GM12878 (cell line): ENCODE results near the gene DISP3. TPM values are rescaled to one million over a fixed set of nuclear protein-coding genes. Genes with fewer than 3 reads are reported as not detected.

ENCODE experiments used
- ATAC-seq: fragments of 200-7000 bp; cut with Tn5 transposase; 3 replicates; pipeline ENCODE4 v1.9.1; 2020; ENCODE audit warnings: mild to moderate bottlenecking, moderate library complexity
- BruUV-seq: library from RNA; stranded (reverse); fragments of 400-500 nt; replicated peaks from 2 replicates; lab custom pipeline; 2021; lab: Mats Ljungman, UMichigan
- CTCF ChIA-PET: fragments of 300-600 bp; sonication (Branson Sonifier 250); formaldehyde crosslinking; extraction: SDS; loops from one replicate; lab custom pipeline; 2021; ENCODE audit warnings: inconsistent platforms; lab: Yijun Ruan, JAX
- POLR2A ChIA-PET: fragments of 350-600 bp; formaldehyde crosslinking; extraction: SDS; loops from one replicate; lab custom pipeline; 2021; ENCODE audit warnings: inconsistent platforms; lab: Charles Lee
- RAD21 ChIA-PET: fragments of 300-600 bp; sonication (Branson Sonifier 250); formaldehyde crosslinking; loops from one replicate; lab custom pipeline; 2023; ENCODE audit warnings: antibody characterized with exemption; ENCODE audit not compliant: unreplicated experiment; lab: Charles Lee
- SMC1A ChIA-PET: fragments of 300-600 bp; sonication (Branson Sonifier 250); formaldehyde crosslinking; loops from one replicate; lab custom pipeline; 2023; ENCODE audit not compliant: unreplicated experiment, uncharacterized antibody; lab: Charles Lee
- DNase-seq: peaks from one replicate; pipeline ENCODE4 v3.0.0-alpha.2; 2011; ENCODE audit warnings: low read depth, low spot score
- FAIRE-seq: peaks from 3 replicates; lab custom pipeline; 2011; peaks lifted over from hg19 to GRCh38; lab: Jason Lieb, UNC
- H2AFZ ChIP-seq: 2 replicates; pipeline ENCODE4 v1.6.0; 2011; ENCODE audit warnings: low read depth, low read length, control low read depth; ENCODE audit not compliant: control insufficient read depth
- H3K27ac ChIP-seq: 2 replicates; pipeline ENCODE4 v1.5.1; 2011; ENCODE audit warnings: control low read depth; ENCODE audit not compliant: control insufficient read depth, insufficient read depth
- H3K27me3 ChIP-seq, 2 experiments: replicated peaks in 1 of 2; 2 replicates each; pipeline versions ENCODE4 v1.6.0 to v1.6.1; 2011; ENCODE audit warnings: low read length in 1 of 2; ENCODE audit not compliant: control insufficient read depth in 2 of 2, insufficient read depth in 2 of 2
- H3K36me3 ChIP-seq, 2 experiments: 2 replicates each; pipeline ENCODE4 v1.5.1; 2011; ENCODE audit warnings: low read length in 1 of 2; ENCODE audit not compliant: control insufficient read depth in 2 of 2, insufficient read depth in 2 of 2
- H3K4me1 ChIP-seq: 2 replicates; pipeline ENCODE4 v1.6.1; 2011; ENCODE audit warnings: mild to moderate bottlenecking, low read length, moderate library complexity, mixed read lengths; ENCODE audit not compliant: control insufficient read depth, insufficient read depth
- H3K4me2 ChIP-seq: 2 replicates; pipeline ENCODE4 v1.6.0; 2011; ENCODE audit warnings: control low read depth; ENCODE audit not compliant: control insufficient read depth, insufficient read depth
- H3K4me3 ChIP-seq: fragments of 200-600 bp; sonication (generic); 2 replicates; pipeline ENCODE4 v1.5.1; 2016
- H3K79me2 ChIP-seq: 2 replicates; pipeline ENCODE4 v1.6.0; 2011; ENCODE audit warnings: low read length; ENCODE audit not compliant: control insufficient read depth, insufficient read depth
- H3K9ac ChIP-seq: 2 replicates; pipeline ENCODE4 v1.8.0; 2011; ENCODE audit warnings: low read length, control low read depth, mixed read lengths; ENCODE audit not compliant: control insufficient read depth, insufficient read depth
- H3K9me3 ChIP-seq: replicated peaks from 3 replicates; pipeline ENCODE4 v1.5.1; 2011; ENCODE audit warnings: mild to moderate bottlenecking, low read length; ENCODE audit not compliant: control insufficient read depth, insufficient read depth
- H4K20me1 ChIP-seq: 2 replicates; pipeline ENCODE4 v1.6.0; 2011; ENCODE audit not compliant: control insufficient read depth, insufficient read depth
- GATAD2B ChIP-seq: fragments of 450-650 bp; conservative IDR thresholded peaks from 2 replicates; pipeline ENCODE4 v1.6.1; 2017; ENCODE audit warnings: low read depth, mild to moderate bottlenecking, moderate library complexity
- ZBTB40 ChIP-seq: fragments of 450-650 bp; IDR thresholded peaks from 2 replicates; pipeline ENCODE4 v1.6.1; 2016; ENCODE audit warnings: mild to moderate bottlenecking, moderate library complexity, borderline replicate concordance
- WGBS: methylation state at CpG from one replicate; pipeline ENCODE4 v1.1.6; 2016; ENCODE audit warnings: low lambda C conversion rate; ENCODE audit not compliant: insufficient replicate concordance, insufficient coverage; ENCODE audit errors: missing lambda C conversion rate; 5-methylcytosine and 5-hydroxymethylcytosine counted together
- in situ Hi-C: fragments of 300-500 bp; cut with MboI; formaldehyde crosslinking; loops from 9 replicates; pipeline ENCODE4 v1.14.3; 2018; ENCODE audit warnings: mixed read lengths
- intact Hi-C: fragments of 100-400 bp; cut with micrococcal nuclease; formaldehyde crosslinking; loops from one replicate; pipeline ENCODE4 v1.14.2; 2022; ENCODE audit not compliant: unreplicated experiment
- polyA plus RNA-seq, 11 experiments: library from polyadenylated mRNA; depleted of rRNA in 4 of 11; unstranded in 6 of 11; stranded (reverse) in 5 of 11; fragments of >200 nt; fragmentation: Nextera tagmentation in 4 of 11; fragmentation: Illumina TruSeq in 1 of 11; extraction: Ambion mirVana in 4 of 11; extraction: Trizol in 1 of 11; gene quantifications; 1 replicate in 1 of 11; 2 replicates in 10 of 11; pipeline versions ENCODE4 v1.2.1 to v1.2.3, GENCODE V29; 2011 to 2016; ENCODE audit warnings: inconsistent platforms in 2 of 11, missing spikeins in 2 of 11, low read depth in 1 of 11
- total RNA-seq, 4 experiments: library from RNA; depleted of rRNA in 3 of 4; stranded (reverse); fragments of >200 nt in 3 of 4; fragmentation: Illumina TruSeq in 1 of 4; extraction: Trizol in 1 of 4; gene quantifications; 2 replicates each; pipeline versions ENCODE4 v1.2.1 to v1.2.3, GENCODE V29; 2013 to 2021

DISP3 gene
- total and polyA plus RNA-seq, 10 of the 15 experiments (the other 5 are each of a cell fraction or from before 2014, with no cell fraction given), result under 0.01 to 0.18 (median 0.09) TPM; not detected in 2

- TF ChIP-seq ZBTB40, result no peak
These were observed 23.0 kb downstream of the DISP3 start (continued) for GRCh38 chr1:11501906-11502485.

GRCh38 chr1:11502516-11502915 is 23.6 kb downstream of the DISP3 start:
- ChIA-PET POLR2A (no interaction called here), RAD21 (no interaction called here), SMC1A (no interaction called here), CTCF (no interaction called here)
- no TSS peak for BruUV-seq
- H2AFZ ChIP-seq, result no peak overlapping the region
- no peak for ATAC-seq
- H3K4me1 ChIP-seq, result no peaks in the 10 kb centered on the region
- WGBS, result 42% methylated on average over 5 of the region's 5 CpGs
- no peak for FAIRE-seq
- no peak overlapping the region for H3K9ac ChIP-seq
- TF ChIP-seq GATAD2B, result no peak
- no peaks in the 10 kb centered on the region for H4K20me1 ChIP-seq
- no peak overlapping the region for H3K4me3 ChIP-seq
- intact Hi-C loops (no loop called here), in situ Hi-C loops (no loop called here)
- H3K27me3 ChIP-seq, result no peaks in the 10 kb centered on the region
- peaks cover 8% of the 10 kb centered on the region; the same call in 2 of the 3 replicates for H3K9me3 ChIP-seq
- no peaks in the 10 kb centered on the region for H3K79me2 ChIP-seq
- DNase-seq, result no peak
- no peak overlapping the region for H3K27ac ChIP-seq
- H3K36me3 ChIP-seq, result no peaks in the 10 kb centered on the region
- H3K4me2 ChIP-seq, result no peak overlapping the region
